EH (cell line): Measurements from ENCODE around the gene SDR9C7.
"Not testable (repeated sequence)": the region's sequence is repeated elsewhere in the genome, so short reads cannot be mapped to it uniquely, and the experiment has no call there.

Experiments used
- DNase-seq: peaks from one replicate; pipeline ENCODE4 v3.0.0-alpha.2; 2015; ENCODE audit warnings: low read depth

The SDR9C7 gene

DNA sequence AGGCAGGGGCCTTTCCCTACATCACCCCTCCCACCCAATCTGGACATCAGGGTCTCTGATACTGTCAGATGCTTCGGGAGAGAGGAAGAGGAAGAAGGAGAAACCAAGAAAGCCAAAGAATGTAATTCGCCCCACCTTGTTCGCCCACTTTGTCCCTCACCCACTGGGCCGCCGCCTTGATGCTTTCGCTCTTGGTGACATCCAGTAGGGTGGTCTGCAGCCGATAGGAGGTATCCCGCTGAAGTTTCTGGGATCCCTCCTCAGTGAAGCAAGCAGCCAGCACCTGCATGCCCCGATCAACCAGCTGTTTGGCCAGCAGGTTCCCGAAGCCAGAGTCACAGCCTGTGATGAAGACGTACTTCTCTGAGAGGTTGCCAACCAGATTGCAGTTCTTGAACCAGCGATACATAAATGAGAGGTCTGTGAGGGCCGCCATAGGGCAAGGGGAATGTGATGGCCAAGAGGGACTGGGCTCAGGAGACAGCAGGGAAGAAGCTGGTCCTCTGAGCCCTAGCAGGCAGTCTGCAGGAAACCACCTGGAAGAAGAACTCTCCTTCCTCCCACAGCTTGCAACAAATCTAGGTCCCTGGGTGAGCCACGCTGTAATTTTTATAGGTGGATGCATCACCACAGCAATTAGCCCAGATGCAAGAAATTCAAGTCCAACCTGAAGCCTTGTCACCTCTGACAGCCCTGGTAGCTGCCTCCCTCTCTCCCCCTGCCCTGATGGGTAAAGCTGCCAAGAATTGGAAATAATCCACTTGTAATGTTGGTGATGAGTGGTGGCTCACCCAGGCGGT is at the start of gene SDR9C7:
SDR9C7 (minus strand) TSS at position 583 of the 800 bp plus-strand sequence; CDS start at position 436, 147 bp downstream.
- no peak for DNase-seq

DNA sequence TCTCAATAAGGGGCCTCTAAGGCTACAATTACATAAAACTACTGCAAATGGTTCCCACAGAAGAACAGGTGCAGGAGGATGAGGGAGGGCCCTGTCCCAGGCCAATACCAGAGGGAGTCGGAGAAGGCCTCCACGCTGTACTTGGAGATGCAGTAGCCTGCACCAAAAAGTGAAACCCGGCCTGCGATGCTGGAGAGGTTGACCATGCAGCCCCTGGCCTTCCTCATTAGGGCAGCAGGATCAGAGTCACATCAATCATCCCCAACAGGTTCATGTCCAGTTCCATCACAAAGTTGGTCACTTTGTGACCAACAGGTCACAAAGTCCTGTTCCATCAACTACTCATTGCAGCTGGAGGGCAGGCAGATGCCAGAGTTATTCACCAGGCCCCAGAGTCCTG is 49.2 kb upstream of the SDR9C7 start:
- DNase-seq, result no peak

- DNase-seq, result not testable (repeated sequence)
These were observed 48.5 kb upstream of the SDR9C7 start for GRCh38 chr12:56982578-56983236.

DNA sequence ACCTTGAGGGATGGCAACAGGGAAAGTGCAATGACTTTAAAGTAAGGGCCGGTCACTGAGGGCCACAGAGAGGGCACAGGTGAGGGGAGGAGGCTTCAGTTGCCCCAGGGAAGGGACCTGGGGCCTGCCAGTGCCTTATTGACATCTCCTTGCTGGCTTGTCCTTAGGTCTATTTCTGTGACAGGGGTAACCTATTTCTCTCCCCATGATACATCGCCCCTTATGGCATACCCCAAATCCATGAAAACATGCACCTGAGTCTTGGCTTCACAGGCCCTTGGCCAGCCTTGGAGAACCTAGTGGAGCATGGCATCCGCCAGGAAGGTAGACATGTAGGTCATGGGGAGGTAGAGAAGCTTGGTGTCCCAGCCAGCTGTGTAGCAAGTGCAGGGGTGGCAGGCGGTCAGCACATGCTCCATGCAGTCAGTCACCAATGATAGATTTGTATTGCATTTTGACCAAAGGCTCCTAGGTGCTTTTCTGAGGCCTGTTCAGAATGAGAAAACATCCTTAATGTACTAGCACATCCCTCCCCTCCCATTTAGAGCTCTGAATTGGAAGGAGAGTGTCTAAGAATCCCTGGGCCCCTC is 46.8 kb upstream of the SDR9C7 start:
- no peak for DNase-seq

- no peak for DNase-seq
These were observed 46.1 kb upstream of the SDR9C7 start for GRCh38 chr12:56980268-56980667.

GRCh38 chr12:56979628-56980027 is 45.4 kb upstream of the SDR9C7 start:
- DNase-seq, result peak; percentile 26

DNA sequence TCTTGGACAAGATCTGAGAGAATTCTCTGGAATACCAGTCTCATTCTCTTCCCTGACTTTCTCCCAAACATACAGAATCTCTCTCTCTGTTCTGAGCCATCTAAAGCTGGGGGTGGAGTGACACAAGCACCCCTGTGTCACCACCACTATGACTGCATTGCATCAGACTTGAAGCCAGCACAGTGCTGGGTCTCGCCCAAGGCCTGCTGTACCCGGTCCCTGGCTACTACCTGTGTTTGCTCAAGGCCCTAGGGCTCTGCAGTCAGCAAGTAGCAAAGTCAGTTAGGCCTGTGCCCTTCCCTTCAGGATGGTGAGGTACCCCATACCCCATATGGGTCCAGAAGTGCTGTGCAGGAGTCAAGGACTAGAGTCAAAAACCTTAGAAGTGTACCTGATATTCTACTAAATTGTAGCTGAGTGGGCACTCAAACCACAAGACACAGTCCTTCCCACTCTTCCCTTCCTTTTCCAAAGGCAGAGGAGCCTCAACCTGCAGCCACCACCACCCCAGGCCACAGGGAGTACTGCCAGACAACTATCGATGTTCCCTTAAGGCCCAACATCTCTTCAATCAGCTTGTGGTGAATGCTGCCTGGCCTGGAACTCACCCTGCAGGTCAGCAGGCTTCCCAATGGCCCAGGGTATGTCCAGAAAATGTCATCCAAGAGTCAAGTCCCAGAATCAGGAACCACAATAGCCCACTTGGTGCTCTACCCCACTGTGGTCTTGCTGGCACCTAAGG is 44.4 kb upstream of the SDR9C7 start:
- no peak for DNase-seq

- DNase-seq, result not testable (repeated sequence)
These were observed 43.2 kb upstream of the SDR9C7 start for GRCh38 chr12:56977361-56977760.

DNA sequence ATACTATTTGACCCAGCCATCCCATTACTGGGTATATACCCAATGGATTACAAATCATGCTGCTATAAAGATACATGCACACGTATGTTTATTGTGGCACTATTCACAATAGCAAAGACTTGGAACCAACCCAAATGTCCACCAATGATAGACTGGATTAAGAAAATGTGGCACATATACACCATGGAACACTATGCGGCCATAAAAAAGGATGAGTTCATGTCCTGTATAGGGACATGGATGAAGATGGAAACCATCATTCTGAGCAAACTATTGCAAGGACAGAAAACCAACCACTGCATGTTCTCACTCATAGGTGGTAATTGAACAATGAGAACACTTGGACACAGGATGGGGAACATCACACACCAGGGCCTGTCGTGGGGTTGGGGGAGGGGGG is 40.0 kb upstream of the SDR9C7 start:
- not testable (repeated sequence) for DNase-seq

GRCh38 chr12:56968910-56969309 is 34.7 kb upstream of the SDR9C7 start:
- DNase-seq, result not testable (repeated sequence)

DNA sequence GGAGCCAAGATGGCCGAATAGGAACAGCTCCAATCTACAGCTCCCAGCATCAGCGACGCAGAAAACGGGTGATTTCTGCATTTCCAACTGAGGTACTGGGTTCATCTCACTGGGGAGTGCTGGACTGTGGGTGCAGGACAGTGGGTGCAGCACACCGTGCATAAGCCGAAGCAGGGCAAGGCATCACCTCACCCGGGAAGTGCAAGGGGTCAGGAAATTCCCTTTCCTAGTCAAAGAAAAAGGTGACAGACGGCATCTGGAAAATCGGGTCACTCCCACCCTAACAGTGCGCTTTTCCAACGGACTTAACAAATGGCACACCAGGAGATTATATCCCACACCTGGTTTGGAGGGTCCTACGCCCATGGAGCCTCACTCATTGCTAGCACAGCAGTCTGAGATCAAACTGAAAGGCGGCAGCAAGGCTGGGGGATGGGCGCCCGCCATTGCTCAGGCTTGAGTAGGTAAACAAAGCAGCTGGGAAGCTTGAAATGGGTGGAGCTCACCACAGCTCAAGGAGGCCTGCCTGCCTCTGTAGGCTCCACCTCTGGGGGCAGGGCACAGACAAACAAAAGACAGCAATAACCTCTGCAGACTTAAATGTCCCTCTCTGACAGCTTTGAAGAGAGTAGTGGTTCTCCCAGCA is 31.9 kb upstream of the SDR9C7 start:
- DNase-seq, result not testable (repeated sequence)

- not testable (repeated sequence) for DNase-seq
These were observed 30.9 kb upstream of the SDR9C7 start for GRCh38 chr12:56965124-56965523.

GRCh38 chr12:56963557-56963956 is 29.3 kb upstream of the SDR9C7 start:
- not testable (repeated sequence) for DNase-seq

DNA sequence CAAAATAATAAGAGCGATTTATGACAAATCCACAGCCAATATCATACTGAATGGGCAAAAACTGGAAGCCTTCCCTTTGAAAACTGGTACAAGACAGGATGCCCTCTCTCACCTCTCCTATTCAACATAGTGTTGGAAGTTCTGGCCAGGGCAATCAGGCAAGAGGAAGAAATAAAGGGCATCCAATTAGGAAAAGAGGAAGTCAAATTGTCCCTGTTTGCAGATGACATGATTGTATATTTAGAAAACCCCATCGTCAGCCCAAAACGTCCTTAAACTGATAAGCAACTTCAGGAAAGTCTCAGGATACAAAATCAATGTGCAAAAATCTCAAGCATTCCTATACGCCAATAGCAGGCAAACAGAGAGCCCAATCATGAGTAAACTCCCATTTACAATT is 28.0 kb upstream of the SDR9C7 start:
- DNase-seq, result not testable (repeated sequence)

DNA sequence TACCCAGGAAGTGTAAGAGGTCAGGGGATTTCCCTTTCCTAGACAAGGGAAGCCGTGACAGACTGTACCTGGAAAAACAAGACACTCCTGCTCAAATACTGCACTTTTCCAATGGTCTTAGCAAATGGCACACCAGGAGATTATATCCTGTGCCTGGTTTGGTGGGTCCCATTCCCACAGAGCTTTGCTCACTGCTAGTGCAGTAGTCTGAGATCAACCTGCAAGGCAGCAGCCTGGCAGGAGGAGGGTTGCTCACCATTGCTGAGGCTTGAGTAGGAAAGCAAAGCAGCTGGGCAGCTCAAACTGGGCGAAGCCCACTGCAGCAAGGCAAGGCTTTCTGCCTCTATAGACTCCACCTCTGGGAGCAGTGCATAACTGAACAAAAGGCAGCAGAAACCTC is 24.2 kb upstream of the SDR9C7 start:
- no peak for DNase-seq

GRCh38 chr12:56957229-56958052 is 23.2 kb upstream of the SDR9C7 start, which contains the start of gene RDH16:
RDH16 (minus strand) TSS chr12:56957608; CDS start chr12:56957462, 146 bp downstream.
- DNase-seq, result no peak

DNA sequence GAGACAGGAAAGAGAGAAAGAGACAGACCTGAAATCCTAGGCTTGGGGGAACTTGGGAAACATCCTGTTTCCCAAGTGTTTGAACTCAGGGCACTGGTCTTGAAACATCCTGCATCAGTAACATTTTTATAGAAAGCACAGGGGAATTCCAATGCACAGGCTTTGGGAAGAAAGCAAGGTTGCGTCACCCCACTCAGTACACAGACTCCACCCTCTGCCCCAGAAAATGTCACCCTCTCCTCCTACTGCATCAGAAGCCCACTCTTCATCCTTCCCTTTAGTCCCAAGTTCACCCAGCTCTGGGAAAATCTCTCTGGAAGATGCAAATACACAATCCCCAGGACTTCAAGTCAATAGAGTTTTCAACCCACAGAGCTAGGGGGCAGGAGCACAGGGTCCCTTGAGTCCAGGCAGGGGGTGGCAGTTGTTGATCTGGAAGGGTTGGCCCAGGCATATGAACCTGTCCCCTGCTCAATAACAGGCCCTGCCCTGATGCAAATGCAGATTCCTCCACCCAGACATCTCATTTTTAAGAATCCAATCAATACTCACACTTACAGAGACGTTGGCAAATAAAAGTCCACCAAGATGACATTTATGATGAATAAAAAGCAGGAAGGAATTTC is 21.5 kb upstream of the SDR9C7 start:
- DNase-seq, result no peak

GRCh38 chr12:56954958-56955355 is 20.7 kb upstream of the SDR9C7 start:
- no peak for DNase-seq

GRCh38 chr12:56954057-56954957 is 20.1 kb upstream of the SDR9C7 start:
- no peak for DNase-seq
